HG03354 (cell line): Measurements from ENCODE around the gene TSEN15.
A peak's percentile ranks its signal among the peaks of the same experiment; 100 is the strongest.

ENCODE experiments used
- ATAC-seq: cut with Tn5 transposase; IDR thresholded peaks from one replicate; pipeline ENCODE4 v1.9.1; 2021; ENCODE audit warnings: mild to moderate bottlenecking; ENCODE audit not compliant: unreplicated experiment, poor library complexity, severe bottlenecking

TSEN15 gene

DNA sequence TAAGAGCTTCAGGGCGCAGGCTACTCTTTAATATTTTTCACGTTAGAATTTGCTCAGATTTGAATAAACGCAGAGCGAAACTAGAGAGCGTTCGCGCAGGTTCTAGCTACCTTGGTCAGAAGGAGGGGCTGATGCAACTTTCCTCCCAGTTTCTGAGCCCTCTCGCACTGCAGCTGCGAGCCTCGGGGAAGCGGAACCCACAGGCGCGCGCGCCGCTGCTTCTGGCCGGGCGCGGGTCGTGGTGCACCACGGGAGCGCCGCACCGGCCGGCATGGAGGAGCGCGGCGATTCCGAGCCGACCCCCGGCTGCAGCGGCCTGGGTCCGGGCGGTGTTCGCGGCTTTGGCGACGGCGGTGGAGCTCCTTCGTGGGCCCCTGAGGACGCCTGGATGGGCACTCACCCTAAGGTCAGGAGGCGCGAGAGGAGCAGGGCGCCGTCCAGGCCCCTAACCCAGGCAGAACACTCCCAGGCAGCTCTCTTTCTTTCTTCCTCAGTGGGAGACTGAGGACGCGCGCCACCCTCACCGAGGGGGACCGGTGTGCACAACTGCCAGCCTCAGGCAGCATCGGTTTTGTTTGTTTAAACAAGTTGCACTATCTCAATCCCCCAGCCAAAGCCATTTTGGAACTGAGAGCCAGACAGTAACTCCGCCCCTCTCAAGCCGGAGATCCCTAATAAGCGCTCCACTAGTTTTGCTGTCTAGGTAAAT is at the start of gene TSEN15:
Gene TSEN15 (plus strand): TSS at position 246 of the 709 bp plus-strand sequence. CDS start 26 bp downstream, at position 272.
- peak; percentile 98 for ATAC-seq

DNA sequence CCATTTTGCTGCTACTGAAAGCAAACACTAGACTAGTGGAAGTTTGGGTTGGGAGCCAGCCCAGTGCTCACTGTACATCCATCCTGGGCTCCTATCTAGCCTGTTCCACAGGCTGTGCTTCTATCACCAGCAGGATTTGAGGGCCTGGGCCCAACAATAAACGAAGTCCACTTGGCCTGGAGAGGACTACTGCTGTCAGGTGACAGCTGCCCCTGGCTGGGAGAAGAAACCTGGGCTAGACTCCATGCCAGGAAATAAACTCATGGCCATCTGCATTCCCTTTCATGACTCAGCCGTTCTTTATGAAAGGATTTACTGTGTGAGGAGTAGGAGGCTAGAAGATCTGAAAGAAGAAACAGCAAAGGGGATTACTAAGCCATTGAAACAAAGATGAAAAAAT is 49.5 kb upstream of the TSEN15 start:
- ATAC-seq = no peak

DNA sequence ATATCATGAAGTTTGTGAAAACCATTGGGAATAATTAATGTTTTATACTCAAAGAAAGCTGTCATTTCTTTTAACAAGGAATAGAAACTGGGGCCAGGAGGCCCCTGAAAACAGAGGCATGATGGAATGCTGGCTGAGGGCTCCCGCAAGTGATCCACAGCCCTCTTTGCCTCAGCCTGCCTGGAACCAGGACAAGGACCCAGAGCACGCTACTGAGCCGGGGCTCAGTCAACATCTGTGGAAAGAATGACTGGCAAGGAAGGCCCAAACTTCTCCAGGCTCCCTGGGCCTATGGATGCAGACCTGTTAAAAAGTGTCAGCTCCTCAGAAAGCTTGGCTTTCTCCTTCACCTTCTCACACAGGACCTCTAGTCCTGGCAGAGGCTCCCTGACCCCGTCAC is 46.6 kb upstream of the TSEN15 start:
- no peak for ATAC-seq

DNA sequence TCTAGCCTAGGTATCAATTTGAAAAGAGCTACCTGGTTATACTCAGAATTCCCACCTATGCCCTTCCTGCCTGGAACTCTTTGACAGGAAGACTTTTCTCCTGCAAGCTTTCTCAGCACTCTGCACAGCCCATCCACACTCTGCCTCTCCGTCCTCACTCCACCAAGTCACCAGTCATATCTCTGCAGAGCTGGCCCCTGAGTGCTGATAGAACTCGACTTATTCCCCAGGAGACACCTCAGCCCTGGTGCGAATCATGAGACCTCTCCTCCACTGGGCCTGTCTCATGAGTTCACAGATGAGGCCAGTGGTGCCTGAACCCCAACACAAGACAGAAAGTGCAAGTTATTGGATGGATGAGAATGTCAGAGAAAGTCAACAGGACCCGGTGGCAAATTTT is 46.0 kb upstream of the TSEN15 start:
- ATAC-seq = no peak

DNA sequence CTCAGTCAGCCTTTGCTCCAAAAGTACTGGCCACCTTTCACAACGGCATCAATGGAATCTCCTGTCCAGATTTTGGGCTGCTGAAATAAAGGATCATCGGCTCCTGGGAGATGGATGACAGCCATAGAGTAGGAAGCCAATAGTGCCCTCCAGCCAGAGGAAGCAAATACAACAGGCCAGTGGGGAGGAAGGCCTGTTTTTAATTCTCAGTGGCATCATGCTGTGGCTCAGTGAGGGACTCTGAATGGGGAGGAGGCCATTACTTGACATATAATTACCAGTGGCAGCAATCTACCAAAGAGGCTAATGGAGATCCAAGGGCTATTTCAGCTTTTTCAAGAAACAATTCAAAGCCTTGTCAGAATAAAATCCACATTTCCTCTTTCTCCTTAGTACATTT is 40.7 kb upstream of the TSEN15 start:
- ATAC-seq = no peak

DNA sequence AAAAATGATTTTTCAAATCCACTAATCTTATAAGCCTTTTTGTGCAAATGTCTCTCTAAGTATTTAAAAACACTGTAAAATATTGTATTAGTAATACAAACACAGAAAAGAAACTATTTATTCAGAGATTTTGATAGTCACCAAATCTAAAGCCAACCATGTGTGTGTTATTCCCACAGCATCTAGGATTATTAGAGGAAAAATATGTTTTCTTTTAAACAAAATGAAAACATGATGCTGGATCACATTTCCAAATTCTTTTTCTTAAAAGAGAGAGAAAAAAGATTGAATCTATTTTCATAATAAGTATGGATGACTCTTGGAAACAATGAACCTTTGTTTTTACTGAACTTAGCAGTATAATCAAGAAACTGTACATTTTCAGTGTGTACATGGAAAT is 39.3 kb upstream of the TSEN15 start:
- ATAC-seq = no peak

DNA sequence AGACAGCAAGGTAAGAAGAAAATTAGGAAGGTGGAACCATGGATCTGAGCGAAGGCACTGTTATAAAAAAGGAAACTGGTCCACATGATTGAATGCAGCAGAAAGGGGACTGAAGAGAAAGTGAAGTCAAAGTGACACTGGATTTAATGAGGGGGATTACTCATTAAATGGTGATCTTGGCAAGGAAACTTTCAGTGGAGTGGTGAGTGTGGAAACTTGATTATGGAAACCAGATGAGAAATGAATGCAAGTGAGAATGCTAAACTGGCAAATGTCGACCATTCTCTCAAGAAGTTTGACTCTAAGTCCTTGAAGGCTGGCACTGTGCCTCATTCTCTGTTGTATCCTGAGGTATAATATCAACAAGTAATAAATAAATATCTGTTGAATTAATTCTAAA is 37.3 kb upstream of the TSEN15 start:
- no peak for ATAC-seq

DNA sequence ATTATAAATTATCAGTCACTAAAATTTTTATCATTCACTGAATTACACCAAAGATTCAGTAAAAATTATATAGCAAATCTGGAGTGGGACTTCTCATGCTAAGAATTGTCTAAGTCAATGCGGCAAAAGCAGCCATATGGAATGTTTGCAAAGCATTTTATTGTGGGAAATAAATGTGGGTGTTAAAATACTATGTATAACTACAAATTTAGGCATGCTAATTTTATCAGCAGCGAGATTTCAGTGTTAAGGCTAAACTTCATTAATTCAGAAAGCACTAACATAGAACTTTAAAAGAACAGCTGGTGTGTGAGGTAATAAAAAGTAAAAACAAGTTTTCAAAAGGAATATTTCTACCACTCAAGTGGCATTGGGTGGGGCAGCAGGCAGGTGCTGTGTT is 35.4 kb upstream of the TSEN15 start:
- no peak for ATAC-seq

DNA sequence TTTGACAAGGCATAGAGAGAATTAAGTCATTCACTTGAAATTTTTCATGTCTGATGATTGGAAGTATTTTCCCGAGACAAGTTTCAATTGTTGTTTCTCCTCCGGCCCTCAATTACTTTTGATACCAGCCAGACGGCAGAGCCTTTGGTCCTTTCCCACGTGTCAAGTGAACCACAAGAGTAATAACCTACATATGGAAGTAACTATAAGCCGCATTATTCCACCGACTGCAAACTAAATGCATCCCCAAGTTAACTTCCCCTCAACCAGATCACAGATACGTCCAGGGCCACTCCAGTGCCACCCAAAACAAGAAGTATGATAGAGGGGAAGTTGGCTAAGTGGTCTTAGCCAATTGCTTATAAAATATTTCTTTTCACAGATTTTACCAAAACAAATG is 34.2 kb upstream of the TSEN15 start:
- no peak for ATAC-seq

DNA sequence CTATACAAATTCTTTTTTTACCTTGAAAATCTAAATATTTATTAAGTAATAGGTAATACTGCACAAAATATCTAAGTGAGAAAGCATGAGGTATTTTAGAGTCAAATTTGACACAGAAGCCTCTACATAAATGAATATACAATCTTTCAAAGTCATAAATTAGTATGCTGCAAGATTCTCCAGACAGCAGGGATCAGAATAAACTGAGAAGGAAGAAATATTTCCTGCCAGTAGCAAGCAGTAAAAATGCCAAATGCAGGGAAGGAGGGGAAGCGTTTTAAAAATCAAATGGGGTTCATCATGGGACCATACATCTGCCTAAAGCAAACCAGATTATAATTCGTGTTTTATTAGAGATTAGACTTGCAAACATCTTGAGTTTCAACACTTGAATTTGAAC is 32.9 kb upstream of the TSEN15 start:
- ATAC-seq = no peak

DNA sequence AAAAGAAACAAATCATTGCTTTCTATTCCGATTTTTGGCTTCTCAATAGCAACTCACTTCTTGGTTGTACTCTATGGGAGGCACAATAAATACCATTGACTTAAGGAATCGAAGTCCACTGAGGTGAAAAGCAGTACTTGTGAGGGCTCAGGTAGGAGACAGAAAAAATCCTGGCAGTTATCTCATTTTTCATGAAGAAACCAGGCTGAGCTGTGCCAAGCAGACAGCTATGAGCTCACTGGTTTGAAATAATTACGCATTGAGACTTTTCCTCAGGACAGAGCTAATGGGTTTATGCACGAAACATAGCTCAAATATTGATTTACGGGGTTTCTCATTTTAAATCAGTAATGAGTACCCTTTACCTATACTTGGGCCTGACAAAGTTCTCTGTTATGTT is 32.5 kb upstream of the TSEN15 start:
- ATAC-seq = no peak

DNA sequence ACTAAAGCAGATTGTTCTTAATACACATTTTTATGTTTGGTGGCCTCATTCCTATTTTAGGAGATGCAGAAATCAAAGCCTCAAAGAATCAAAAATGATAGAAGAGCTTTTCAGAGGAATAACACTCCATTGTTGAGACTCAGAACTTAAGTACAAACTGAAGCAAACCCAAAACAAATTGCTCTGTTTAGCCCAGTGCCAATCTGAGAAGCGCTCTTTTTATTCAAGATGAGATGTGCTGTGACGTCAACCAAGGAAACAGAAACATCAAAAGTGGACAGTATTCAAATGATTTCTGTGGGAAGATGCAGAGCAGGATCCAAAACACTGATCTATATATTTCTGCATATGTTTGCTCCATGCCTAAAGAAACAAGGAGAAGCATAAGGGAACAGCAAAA is 32.0 kb upstream of the TSEN15 start:
- no peak for ATAC-seq

DNA sequence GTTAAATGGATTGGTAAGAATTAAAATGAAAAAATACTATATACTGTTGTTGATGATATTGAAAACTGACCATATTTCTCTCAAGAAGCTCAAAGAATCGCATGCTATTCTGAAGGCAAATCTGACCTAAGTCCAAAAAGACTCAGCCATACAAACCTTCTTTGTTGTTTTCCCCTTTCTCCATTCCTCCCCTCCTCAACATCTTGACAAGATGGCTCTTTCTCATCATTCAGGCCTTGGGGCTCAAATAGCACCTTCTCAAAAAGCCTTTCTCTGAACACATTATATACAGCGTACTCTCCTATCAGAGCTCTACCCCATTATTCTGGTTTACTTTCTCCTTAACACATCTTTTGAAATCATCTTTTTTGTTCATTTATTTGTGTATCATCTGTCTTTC is 31.2 kb upstream of the TSEN15 start:
- no peak for ATAC-seq

DNA sequence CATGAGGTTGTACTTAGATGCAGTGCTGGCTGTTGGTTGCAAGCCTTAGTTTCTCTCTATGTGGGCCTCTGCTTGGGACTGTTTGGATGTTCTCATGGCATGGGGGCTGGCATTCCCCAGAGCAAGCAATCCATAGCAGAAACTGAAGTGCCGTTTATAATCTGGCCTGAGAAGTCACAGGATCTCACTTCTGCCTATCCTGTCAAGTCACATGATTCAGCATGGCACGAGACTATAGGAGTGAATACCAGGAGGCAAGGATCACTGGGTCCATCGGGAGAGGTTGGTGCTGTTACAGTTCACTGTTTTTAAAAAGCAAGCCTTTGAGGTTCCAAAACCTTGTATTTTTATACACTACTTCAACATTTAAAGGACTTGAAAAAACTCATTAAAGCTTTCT is 30.7 kb upstream of the TSEN15 start:
- ATAC-seq = no peak

DNA sequence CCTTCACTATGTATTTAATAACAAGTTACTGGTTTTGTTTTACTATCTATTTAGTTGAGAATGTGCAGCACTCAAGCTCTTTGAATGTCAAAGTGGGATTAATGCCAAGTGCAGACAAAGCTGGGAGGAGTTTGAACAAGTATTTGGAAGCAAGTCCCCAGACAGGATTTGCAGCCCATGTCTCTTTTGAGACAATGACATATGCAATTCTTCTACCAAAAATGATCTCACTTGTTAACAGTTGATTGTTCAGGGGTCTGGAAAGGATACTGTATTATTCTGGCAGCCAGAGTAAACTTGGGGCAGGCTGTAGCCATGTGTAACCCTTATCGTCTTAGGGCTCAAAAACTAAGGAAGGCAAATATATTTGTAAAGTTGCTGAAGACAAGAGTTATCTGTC is 29.8 kb upstream of the TSEN15 start:
- no peak for ATAC-seq

DNA sequence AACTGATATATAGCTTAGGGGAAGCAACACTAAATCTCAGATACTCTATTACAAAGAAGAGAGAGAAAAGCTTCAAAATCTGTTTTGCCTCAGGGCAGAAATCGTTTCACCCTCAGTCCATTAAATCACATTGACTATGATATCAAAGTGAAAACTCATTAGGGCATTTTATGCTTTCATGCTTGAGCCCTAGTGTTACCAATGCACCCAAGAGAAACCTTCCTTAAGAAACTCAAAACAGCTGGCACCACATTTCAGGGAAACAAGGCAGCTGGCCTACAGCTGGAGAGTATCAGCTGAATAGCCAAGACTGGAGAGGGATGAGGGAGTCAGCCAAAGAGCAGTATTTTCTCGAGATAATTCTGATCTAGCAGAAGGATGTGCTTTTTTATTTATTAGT is 28.9 kb upstream of the TSEN15 start:
- ATAC-seq = no peak

DNA sequence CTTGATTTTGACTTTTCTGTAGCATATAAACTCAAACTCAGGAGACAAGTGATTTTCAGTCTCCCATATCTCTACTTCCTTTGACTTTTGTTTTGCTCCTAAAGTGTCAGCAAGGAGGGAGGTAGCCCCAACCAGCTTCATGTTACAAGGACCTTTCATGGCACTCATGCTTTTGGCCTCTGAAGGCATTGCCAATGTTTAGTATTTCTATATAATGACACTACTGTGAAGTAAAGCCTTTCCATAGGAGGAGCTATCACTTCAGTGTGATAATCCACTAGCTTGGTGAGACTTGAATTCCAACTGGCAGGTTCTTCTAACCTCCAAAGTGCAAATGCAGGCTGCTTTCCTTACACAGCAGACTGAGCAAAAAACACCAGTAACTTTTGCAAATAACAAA is 28.4 kb upstream of the TSEN15 start:
- ATAC-seq = no peak

DNA sequence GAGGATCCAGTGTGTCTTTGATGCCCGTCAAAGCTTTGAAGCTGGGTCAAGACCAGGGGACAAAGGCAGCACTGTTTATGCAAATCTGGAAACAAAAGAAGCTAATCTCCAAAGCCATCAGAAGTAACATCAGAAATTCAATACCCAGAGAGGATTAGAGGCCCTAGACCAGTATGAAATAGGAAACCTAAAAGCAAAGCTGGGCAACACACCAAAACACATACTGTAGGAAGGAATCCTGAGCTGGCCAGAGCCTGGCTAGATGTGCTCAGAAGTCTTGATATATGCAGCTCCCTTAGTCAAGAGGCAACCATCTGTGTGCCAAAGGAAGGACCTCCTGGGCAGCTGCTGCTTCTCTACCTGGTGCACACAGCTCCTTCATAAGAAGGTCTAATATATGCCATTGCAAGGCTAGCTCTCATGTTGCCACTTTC is 26.3 kb upstream of the TSEN15 start:
- no peak for ATAC-seq

DNA sequence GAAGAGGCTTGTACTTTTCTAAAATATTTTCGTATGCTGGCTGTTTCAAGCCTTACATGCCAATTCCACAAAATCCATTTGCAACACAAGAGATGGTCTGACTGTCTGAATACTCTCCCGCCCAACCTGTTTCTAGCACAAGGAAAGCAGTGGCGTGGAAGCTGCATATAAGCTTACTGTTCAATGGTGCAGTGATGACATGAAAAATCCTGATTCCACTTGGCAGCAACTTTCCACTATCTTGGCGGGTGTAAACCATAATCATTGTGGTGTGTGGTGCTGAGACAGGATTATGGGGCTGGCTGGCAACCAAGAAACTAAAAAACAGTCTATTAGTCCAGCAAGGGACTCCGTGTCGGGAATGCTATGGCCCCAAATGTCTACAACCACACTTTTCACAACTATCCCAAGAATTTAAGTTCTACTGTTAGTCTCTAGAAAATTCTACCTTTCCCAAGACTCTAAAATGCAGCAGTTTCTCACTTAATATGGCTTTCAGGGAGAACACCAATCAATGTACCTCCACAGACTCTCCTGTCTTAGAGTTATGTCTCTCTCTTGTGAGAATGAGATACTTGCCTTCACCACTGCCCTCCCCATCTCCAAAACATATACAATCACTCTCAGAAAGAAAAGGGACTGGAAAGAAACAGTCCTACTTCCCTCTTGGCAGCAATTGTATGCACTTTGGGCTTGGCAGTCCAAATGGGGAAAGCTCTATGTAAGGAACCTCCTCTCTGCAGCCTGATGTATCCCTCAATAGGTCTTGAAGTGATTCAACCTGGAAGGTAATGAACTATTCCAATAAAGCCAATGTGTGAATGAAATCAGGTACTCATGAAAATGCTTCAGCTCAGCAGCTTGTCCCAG is 23.5 kb upstream of the TSEN15 start:
- ATAC-seq = no peak

DNA sequence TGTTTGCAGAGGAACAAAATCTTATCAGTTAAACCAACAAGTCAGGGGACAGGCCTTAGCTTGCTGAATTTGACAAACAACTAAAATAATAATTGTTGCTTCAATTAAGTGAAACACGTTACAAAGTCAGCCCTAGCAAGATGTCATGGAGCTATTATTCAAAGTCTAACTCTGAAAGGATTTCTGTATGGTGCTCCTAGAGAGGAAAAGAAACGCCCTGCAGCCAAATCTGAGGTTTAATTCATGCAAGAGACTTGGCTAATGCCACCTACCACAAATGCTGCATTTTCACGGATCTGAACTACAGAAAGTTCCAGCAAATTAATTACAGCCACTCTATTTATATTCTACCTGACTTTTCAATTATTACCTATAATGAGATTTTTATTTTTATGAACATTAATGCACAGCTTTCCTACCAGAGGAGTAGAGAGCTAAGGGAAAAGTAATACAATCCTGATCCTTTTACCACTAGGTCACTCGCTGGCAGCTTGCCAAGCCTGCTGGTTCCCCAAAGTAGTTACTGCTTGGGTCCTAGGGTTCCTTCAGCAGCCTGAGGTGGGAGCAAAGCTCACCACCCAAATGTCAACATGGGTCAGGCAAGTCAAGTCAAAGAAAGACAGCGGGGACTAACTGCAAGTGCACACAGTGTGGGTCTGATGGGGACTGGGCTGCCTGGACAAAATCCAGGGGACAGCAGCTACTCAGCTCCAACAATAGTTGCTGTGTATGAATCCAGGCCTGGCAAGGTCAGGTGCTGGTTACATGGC is 22.5 kb upstream of the TSEN15 start:
- no peak for ATAC-seq
